Caco-2 (cell line): ENCODE data around the gene PARK7. TPM values are rescaled to one million over a fixed set of nuclear protein-coding genes. Genes with fewer than 3 reads are reported as not detected.

Experiments used
- BruUV-seq: library from RNA; stranded (reverse); fragments of 400-500 nt; replicated peaks from 2 replicates; lab custom pipeline; 2021; lab: Mats Ljungman, UMichigan
- CTCF ChIA-PET: fragments of 300-600 bp; sonication (Branson Sonifier 250); formaldehyde crosslinking; loops from one replicate; lab custom pipeline; 2022; ENCODE audit warnings: antibody characterized with exemption; lab: Charles Lee
- POLR2A ChIA-PET: fragments of 300-600 bp; sonication (Branson Sonifier 250); formaldehyde crosslinking; loops from one replicate; lab custom pipeline; 2022; ENCODE audit warnings: antibody characterized with exemption; lab: Charles Lee
- DNase-seq, 2 experiments: peaks; one replicate each; pipeline versions ENCODE4 v3.0.0 to v3.0.0-alpha.2; 2020 to 2022
- H3K27me3 ChIP-seq: replicated peaks from 2 replicates; pipeline ENCODE4 v1.6.0; 2011; ENCODE audit warnings: low read length; ENCODE audit not compliant: control insufficient read depth, insufficient read depth
- H3K36me3 ChIP-seq: 2 replicates; pipeline ENCODE4 v1.5.1; 2011; ENCODE audit warnings: low read length; ENCODE audit not compliant: control insufficient read depth, insufficient read depth
- H3K4me1 ChIP-seq: fragments of 250-450 bp; sonication (Bioruptor Pico); 2 replicates; pipeline ENCODE4 v1.5.1; 2020; ENCODE audit warnings: mild to moderate bottlenecking
- H3K4me3 ChIP-seq: 2 replicates; pipeline ENCODE4 v1.5.1; 2011; ENCODE audit warnings: low read depth, mild to moderate bottlenecking, control low read depth, low read length
- H3K9me3 ChIP-seq: fragments of 250-450 bp; sonication (Bioruptor Pico); 2 replicates; pipeline ENCODE4 v1.5.1; 2020; ENCODE audit warnings: mild to moderate bottlenecking, moderate library complexity
- H3K27ac Mint-ChIP-seq: one replicate; pipeline ENCODE4 v1.8.0; 2022; ENCODE audit warnings: mixed read lengths; ENCODE audit not compliant: unreplicated experiment
- H3K27me3 Mint-ChIP-seq: one replicate; pipeline ENCODE4 v1.8.0; 2022; ENCODE audit warnings: mixed read lengths; ENCODE audit not compliant: insufficient read depth, unreplicated experiment
- H3K36me3 Mint-ChIP-seq: one replicate; pipeline ENCODE4 v1.8.0; 2022; ENCODE audit warnings: mild to moderate bottlenecking, mixed read lengths; ENCODE audit not compliant: insufficient read depth, unreplicated experiment
- H3K4me1 Mint-ChIP-seq: one replicate; pipeline ENCODE4 v1.8.0; 2022; ENCODE audit warnings: low read depth, mixed read lengths; ENCODE audit not compliant: unreplicated experiment
- H3K4me3 Mint-ChIP-seq: one replicate; pipeline ENCODE4 v1.8.0; 2022; ENCODE audit warnings: mild to moderate bottlenecking, moderate library complexity, mixed read lengths; ENCODE audit not compliant: unreplicated experiment
- H3K9me3 Mint-ChIP-seq: one replicate; pipeline ENCODE4 v1.8.0; 2022; ENCODE audit warnings: mixed read lengths; ENCODE audit not compliant: unreplicated experiment
- CTCF ChIP-seq, 2 experiments: fragments of 200-600 bp in 1 of 2; IDR thresholded peaks; 1 replicate in 1 of 2; 2 replicates in 1 of 2; pipeline versions ENCODE4 v1.5.1 to v1.8.0; 2011 to 2022; ENCODE audit warnings: antibody characterized with exemption in 1 of 2, control low read depth in 1 of 2, inconsistent platforms in 1 of 2, low read depth in 1 of 2, low read length in 1 of 2, mild to moderate bottlenecking in 1 of 2, moderate library complexity in 1 of 2; ENCODE audit not compliant: insufficient read depth in 1 of 2, severe bottlenecking in 1 of 2, unreplicated experiment in 1 of 2
- intact Hi-C: fragments of 100-400 bp; cut with micrococcal nuclease; formaldehyde crosslinking; loops from one replicate; pipeline ENCODE4 v1.10.0; 2022; ENCODE audit not compliant: unreplicated experiment
- total RNA-seq: library from RNA; stranded (reverse); gene quantifications from 2 replicates; pipeline ENCODE4 v1.2.3, GENCODE V29; 2022

The PARK7 gene
- total RNA-seq, 1 experiment from 2014 or later: 293 TPM

- Mint-ChIP-seq H3K9me3 (no peaks in the 10 kb centered on the region), H3K36me3 (peaks cover 58% of the 10 kb centered on the region), H3K27ac (no peak overlapping the region), H3K4me1 (peaks cover 13% of the 10 kb centered on the region), H3K4me3 (no peak overlapping the region), H3K27me3 (no peaks in the 10 kb centered on the region)
- intact Hi-C loops: no loop called here
- ChIA-PET CTCF (no interaction called here), POLR2A (no interaction called here)
- no peaks in the 10 kb centered on the region for H3K27me3 ChIP-seq
- peaks cover 4% of the 10 kb centered on the region; the same call in 1 of the 2 replicates for H3K36me3 ChIP-seq
- DNase-seq: no peak
- H3K4me3 ChIP-seq: no peak overlapping the region
- H3K4me1 ChIP-seq: peaks cover 23% of the 10 kb centered on the region
- TF ChIP-seq CTCF (IDR thresholded peaks at IDR 0.05; ENCODE audit: insufficient read depth in 1 of 2, low read depth in 1 of 2, low read length in 1 of 2, severe bottlenecking in 1 of 2, unreplicated experiment in 1 of 2): no peak
- BruUV-seq: no TSS peak
- no peaks in the 10 kb centered on the region for H3K9me3 ChIP-seq
Measured at GRCh38 chr1:8009043-8010002, 47.8 kb downstream of the PARK7 start.

GRCh38 chr1:8010080-8010664, 48.7 kb downstream of the PARK7 start:
- ChIA-PET POLR2A (no interaction called here), CTCF (no interaction called here)
- Histone ChIP-seq H3K36me3 (peaks cover 4% of the 10 kb centered on the region; the same call in 1 of the 2 replicates), H3K4me1 (peaks cover 20% of the 10 kb centered on the region), H3K9me3 (no peaks in the 10 kb centered on the region), H3K27me3 (no peaks in the 10 kb centered on the region), H3K4me3 (no peak overlapping the region)
- DNase-seq: no peak
- Mint-ChIP-seq H3K36me3 (peaks cover 58% of the 10 kb centered on the region), H3K27me3 (no peaks in the 10 kb centered on the region), H3K4me3 (no peak overlapping the region), H3K9me3 (no peaks in the 10 kb centered on the region), H3K4me1 (peaks cover 10% of the 10 kb centered on the region), H3K27ac (no peak overlapping the region)
- BruUV-seq: no TSS peak
- intact Hi-C loops: no loop called here
- no peak for TF ChIP-seq CTCF (IDR thresholded peaks at IDR 0.05; ENCODE audit: insufficient read depth in 1 of 2, low read depth in 1 of 2, low read length in 1 of 2, severe bottlenecking in 1 of 2, unreplicated experiment in 1 of 2)

GRCh38 chr1:8011016-8011415, 49.5 kb downstream of the PARK7 start:
- POLR2A ChIA-PET: no interaction called here
- intact Hi-C loops: no loop called here
- no peak for TF ChIP-seq CTCF (IDR thresholded peaks at IDR 0.05; ENCODE audit: insufficient read depth in 1 of 2, low read depth in 1 of 2, low read length in 1 of 2, severe bottlenecking in 1 of 2, unreplicated experiment in 1 of 2)
- BruUV-seq: no TSS peak
- no peak for DNase-seq
- Histone ChIP-seq H3K4me1 (peaks cover 21% of the 10 kb centered on the region), H3K4me3 (no peak overlapping the region), H3K27me3 (no peaks in the 10 kb centered on the region), H3K36me3 (peaks cover 4% of the 10 kb centered on the region; the same call in 1 of the 2 replicates), H3K9me3 (no peaks in the 10 kb centered on the region)
- H3K4me3 Mint-ChIP-seq: no peak overlapping the region
- H3K27me3 Mint-ChIP-seq: no peaks in the 10 kb centered on the region
- H3K27ac Mint-ChIP-seq: no peak overlapping the region
- H3K36me3 Mint-ChIP-seq: peaks cover 59% of the 10 kb centered on the region
- peaks cover 13% of the 10 kb centered on the region for H3K4me1 Mint-ChIP-seq
- CTCF ChIA-PET: no interaction called here
- no peaks in the 10 kb centered on the region for H3K9me3 Mint-ChIP-seq
